NK-92 (cell line): ENCODE data around the gene UCP2.
A peak's percentile ranks its signal among the peaks of the same experiment; 100 is the strongest.
"Not testable (repeated sequence)": the region's sequence is repeated elsewhere in the genome, so short reads cannot be mapped to it uniquely, and the experiment has no call there.

ENCODE experiments used
- DNase-seq: peaks from one replicate; lab custom pipeline; 2025; ENCODE audit not compliant: unreplicated experiment; lab: John Stamatoyannopoulos, UW

Gene UCP2

GRCh38 chr11:73996161-73996747, 13.6 kb upstream of the UCP2 start:
- DNase-seq: no peak

DNA sequence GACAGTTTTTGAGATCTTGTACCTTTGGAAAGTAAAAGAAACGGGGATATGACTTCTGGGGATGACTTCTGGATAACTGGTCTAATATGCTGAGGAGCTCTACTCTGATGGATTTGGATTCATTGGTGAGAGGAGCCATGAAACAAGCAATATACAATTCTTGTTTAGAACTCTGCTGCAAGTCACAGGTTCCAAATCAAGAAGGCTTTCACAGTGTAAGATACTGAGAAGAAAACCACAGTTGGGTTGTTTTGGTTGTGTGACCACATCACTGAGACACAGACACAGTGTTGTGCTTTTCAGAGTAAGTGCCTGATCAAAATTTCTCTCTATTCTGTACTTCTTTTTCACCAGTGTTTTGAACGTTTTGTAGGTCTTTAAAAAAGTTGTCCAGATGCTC, 13.1 kb upstream of the UCP2 start:
- no peak for DNase-seq

DNA sequence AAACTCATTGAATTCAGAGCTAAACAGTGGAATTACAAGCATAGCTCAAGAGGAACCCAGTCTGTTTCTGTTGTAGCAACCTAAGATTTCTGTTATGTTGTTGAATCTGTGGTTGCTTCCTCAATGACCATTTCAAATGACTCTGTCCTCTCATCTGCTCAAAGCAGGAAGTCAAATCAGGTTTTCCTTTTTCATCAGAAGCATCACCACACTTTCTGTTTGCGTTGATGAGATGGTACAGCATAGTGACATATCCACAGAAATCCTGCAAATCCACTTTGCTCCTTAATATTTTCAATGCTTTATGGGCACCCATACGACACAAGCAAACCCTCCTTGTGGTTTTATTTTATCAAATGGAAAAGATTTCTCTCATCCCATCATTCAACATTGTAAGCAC, 12.6 kb upstream of the UCP2 start:
- DNase-seq: no peak

- DNase-seq: no peak
These were observed 8.9 kb upstream of the UCP2 start for GRCh38 chr11:73991471-73992006.

- DNase-seq: no peak
These were observed 8.1 kb upstream of the UCP2 start for GRCh38 chr11:73990730-73991129.

DNA sequence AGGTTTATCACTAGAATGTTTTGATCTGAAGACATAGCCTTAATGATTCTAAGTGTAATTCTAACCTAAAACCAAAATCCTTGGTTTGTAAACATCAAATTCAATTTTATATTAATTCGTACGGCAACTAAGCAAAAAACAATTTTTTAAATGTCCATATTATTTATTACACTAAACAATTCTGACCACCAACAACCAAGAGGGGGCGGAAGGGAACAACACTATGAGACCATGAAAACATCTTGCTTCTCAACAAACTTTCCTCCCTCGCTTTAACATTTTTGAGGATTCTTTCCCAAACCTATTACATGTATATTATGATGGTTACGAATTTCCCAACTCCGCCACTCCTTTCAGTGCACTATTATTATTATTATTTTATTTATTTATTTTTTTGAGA, 6.5 kb upstream of the UCP2 start:
- no peak for DNase-seq

DNA sequence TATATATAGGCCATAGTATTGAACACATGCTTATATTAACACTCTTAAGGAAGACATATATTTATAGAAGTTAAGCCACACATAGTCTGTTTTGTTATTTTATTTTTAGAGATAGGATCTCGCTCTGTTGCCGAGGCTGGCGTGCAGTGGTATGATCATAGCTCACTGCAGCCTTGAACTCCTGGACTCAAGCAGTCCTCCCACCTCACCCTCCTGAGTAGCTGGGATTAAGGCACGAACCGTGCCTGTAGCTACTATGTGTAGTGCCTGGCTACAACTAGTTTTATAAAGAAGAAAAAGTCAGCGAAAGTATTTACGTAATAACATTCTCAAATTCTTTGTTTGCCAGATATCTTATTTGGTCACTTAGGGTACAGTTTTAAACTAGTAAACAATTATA, 5.6 kb upstream of the UCP2 start:
- no peak for DNase-seq

DNA sequence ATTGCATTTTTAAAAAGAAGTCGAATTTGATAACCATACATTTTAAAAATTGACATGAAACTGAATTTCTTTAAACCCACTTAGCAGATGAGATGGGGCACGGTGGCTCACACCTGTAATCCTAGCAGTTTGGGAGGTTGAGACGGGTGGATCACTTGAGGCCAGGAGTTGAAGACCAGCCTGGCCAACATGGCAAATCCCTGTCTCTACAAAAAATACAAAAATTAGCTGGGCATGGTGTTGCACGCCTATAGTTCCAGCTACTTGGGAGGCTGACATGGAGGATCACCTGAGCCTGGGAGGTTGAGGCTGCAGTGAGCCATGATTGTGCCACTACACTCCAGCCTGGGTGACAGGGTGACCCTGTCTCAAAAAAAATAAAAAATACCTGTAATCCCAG, 3.0 kb upstream of the UCP2 start:
- not testable (repeated sequence) for DNase-seq

- DNase-seq: no peak
These were observed 1.3 kb upstream of the UCP2 start for GRCh38 chr11:73983741-73984538.

DNA sequence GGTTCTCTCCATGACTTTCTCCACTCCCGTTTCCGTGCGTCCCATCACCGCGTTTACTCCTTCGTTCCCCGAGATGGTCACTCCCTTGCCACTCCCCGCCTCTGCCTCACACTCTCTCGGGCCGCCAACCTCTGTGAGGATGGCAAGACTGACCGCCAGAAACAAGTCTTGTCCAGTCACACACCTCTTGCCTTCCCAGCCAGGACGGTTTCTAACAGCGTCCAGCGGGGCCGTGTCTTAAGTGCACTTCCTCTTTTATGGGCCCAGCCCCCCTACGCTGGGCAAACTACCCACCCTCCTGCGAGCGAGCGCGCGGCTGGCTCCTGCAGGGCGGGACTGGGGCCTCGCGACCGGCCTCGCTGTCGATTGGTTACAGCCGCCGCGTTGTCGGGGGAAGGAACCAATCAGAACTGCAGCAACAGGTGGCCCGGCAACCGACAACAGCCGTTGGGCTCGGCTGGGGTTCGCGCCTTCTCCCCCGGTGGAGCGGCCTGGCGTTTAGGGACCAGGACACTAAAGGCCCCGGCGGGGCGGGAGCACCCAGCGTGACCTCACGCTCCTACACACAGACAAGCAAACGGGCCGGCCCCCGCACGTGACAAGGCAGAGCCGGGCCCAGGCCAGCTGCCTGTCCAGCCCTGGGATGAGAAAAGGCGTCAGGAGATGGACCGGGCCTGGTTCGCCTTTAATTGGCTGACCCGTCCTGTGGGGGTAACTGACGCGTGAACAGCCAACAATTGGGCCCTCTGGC, 522 bp upstream of the UCP2 start:
- peak; percentile 59 for DNase-seq

DNA sequence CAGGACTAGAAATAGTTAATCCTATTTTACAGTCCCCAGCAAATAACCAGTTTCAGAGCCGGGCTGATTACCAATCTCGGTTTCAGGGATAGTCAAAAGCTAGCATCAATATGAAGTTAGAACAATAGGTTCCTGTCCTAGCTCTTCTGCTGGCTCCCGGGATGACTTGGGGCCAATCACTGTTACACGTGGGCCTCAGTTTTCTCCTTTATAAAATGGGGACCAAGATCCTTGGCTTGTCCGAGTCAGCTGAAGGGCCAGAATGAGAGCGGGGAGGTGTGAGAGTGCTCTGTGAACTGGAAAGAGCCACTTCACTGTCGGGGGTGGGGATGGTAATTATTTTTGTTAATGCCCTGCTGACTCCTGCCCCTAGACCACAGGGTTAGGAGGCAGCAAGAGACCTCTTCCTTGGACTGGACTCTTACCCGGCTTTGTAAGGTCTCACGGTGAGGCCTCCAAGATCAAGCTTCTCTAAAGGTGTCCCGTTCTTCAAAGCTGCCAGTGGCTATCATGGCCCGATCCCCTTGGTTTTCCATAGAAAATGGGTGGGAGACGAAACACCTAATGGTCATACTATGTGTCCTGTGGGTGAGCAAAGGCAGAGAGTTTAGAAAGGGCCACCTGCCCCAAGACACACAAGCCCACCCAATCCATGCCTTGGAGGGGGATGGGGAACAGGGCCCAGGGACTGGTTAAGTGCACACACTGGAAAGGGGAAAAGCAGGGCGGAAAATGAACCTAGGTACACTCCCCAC, 1.4 kb downstream of the UCP2 start:
- no peak for DNase-seq

GRCh38 chr11:73980001-73980961, 2.4 kb downstream of the UCP2 start:
- DNase-seq: peak; percentile 13

- DNase-seq: no peak
These were observed 4.0 kb downstream of the UCP2 start for GRCh38 chr11:73978576-73979086.

- no peak for DNase-seq
These were observed 4.7 kb downstream of the UCP2 start for GRCh38 chr11:73977856-73978519.

DNA sequence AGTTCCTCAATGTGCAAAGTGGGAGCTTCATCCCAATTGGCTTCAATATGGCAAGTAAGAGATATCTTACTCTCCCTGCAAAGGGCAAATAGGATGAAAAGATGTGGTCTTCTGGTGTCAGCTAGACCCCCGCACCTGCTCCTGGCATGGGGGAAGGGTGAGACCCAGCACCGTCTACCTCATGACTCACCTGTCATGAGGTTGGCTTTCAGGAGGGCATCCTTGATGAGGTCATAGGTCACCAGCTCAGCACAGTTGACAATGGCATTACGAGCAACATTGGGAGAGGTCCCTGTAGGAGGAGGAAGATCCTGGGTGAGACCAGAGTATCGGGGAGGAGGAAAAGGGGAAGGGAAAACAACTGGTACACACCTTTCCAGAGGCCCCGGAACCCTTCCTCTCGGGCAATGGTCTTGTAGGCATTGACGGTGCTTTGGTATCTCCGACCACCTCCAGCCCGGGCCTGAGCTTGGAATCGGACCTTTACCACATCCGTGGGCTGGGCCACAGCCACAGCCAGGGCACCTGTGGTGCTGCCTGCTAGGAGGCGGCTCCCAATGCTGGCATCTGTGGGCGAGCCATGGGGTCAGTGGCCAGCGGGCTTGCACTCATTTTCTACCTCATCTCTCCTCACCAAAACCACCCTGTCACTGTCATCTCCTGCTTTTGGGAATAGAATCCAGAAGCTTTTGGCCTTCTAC, 6.0 kb downstream of the UCP2 start:
- DNase-seq: no peak

DNA sequence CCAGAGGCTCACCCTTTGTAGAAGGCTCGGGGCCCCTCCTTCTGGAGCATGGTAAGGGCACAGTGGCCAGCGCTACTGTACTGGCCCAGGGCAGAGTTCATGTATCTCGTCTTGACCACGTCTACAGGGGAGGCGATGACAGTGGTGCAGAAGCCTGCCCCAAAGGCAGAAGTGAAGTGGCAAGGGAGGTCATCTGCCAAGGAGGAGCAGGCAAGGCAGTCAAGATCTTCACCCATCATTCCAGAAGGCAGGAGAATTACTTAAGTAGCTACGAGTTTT, 7.2 kb downstream of the UCP2 start:
- no peak for DNase-seq

GRCh38 chr11:73974604-73975478, 7.8 kb downstream of the UCP2 start:
- DNase-seq: no peak
